Stimulated activated CD4-positive, alpha-beta T cell treated with anti-CD3 and anti-CD28 coated beads, TNF-alpha, amount 100 ng/mL, for 24 hours (primary cell): Measurements from ENCODE around the gene TSC22D1.
"Not testable (repeated sequence)": the region's sequence is repeated elsewhere in the genome, so short reads cannot be mapped to it uniquely, and the experiment has no call there.

Experiments
- DNase-seq, 3 experiments: peaks; one replicate each; pipeline ENCODE4 v3.0.0-alpha.2; 2020; ENCODE audit warnings: low read depth in 3 of 3

The TSC22D1 gene

GRCh38 chr13:44506251-44506650 is 69.9 kb downstream of the TSC22D1 start:
- DNase-seq = no peak

GRCh38 chr13:44504116-44504515 is 72.0 kb downstream of the TSC22D1 start:
- no peak for DNase-seq

- DNase-seq = no peak
Observed at GRCh38 chr13:44498969-44499368, 77.2 kb downstream of the TSC22D1 start.

- no peak for DNase-seq
Observed at GRCh38 chr13:44498502-44498901, 77.6 kb downstream of the TSC22D1 start.

GRCh38 chr13:44497801-44498200 is 78.3 kb downstream of the TSC22D1 start:
- no peak for DNase-seq

- DNase-seq = no peak
Observed at GRCh38 chr13:44493213-44493812, 82.8 kb downstream of the TSC22D1 start.

- DNase-seq = no peak
Observed at GRCh38 chr13:44489751-44490150, 86.4 kb downstream of the TSC22D1 start.

GRCh38 chr13:44487989-44488388 is 88.1 kb downstream of the TSC22D1 start:
- no peak for DNase-seq

- no peak for DNase-seq
Observed at GRCh38 chr13:44484562-44485138, 91.5 kb downstream of the TSC22D1 start.

- no peak for DNase-seq
Observed at GRCh38 chr13:44474122-44474910, 101.8 kb downstream of the TSC22D1 start.

- no peak for DNase-seq
Observed at GRCh38 chr13:44471686-44472085, 104.4 kb downstream of the TSC22D1 start.

- no peak for DNase-seq
Observed at GRCh38 chr13:44470638-44471562, 105.2 kb downstream of the TSC22D1 start.

GRCh38 chr13:44468874-44469273 is 107.3 kb downstream of the TSC22D1 start:
- DNase-seq = no peak

GRCh38 chr13:44465318-44465717 is 110.8 kb downstream of the TSC22D1 start:
- DNase-seq = no peak

GRCh38 chr13:44464471-44464870 is 111.7 kb downstream of the TSC22D1 start:
- no peak for DNase-seq

- DNase-seq = no peak
Observed at GRCh38 chr13:44463759-44464158, 112.4 kb downstream of the TSC22D1 start.

GRCh38 chr13:44459674-44460073 is 116.5 kb downstream of the TSC22D1 start:
- DNase-seq = no peak

GRCh38 chr13:44458313-44458975 is 117.7 kb downstream of the TSC22D1 start:
- no peak for DNase-seq

GRCh38 chr13:44456212-44456611 is 119.9 kb downstream of the TSC22D1 start:
- DNase-seq = not testable (repeated sequence)

GRCh38 chr13:44455769-44456168 is 120.4 kb downstream of the TSC22D1 start:
- DNase-seq = no peak

GRCh38 chr13:44453881-44454280 is 122.2 kb downstream of the TSC22D1 start:
- DNase-seq = no peak
